K562 (cell line): ENCODE measurements around the gene MTHFR. TPM values are rescaled to one million over a fixed set of nuclear protein-coding genes. Genes with fewer than 3 reads are reported as not detected.

Source experiments
- HNRNPL ChIP-seq: fragments of 200-400 bp; formaldehyde crosslinking; IDR thresholded peaks from 2 replicates; pipeline ENCODE4 v1.6.1; 2017; ENCODE audit warnings: low read depth, mild to moderate bottlenecking, low read length
- L3MBTL2 ChIP-seq: fragments of 450-650 bp; IDR thresholded peaks from 2 replicates; pipeline ENCODE4 v1.6.1; 2016; ENCODE audit warnings: mild to moderate bottlenecking, moderate library complexity
- MAFK ChIP-seq: IDR thresholded peaks from 2 replicates; pipeline ENCODE4 v1.6.1; 2011; ENCODE audit warnings: low read length, improper control_type of control experiment
- MGA ChIP-seq: fragments of 450-650 bp; IDR thresholded peaks from 2 replicates; pipeline ENCODE4 v1.6.1; 2016; ENCODE audit warnings: mild to moderate bottlenecking, moderate library complexity
- NEUROD1 ChIP-seq: fragments of 150-350 bp; IDR thresholded peaks from 2 replicates; pipeline ENCODE4 v1.6.1; 2014; ENCODE audit warnings: borderline replicate concordance, low read length, low read depth; ENCODE audit not compliant: partially characterized antibody
- SAP30 ChIP-seq: fragments of 200-600 bp; sonication (generic); IDR thresholded peaks from 2 replicates; pipeline ENCODE4 v1.6.1; 2012; ENCODE audit warnings: borderline replicate concordance, low read depth, mild to moderate bottlenecking, moderate library complexity, low read length, control low read depth, inconsistent platforms; ENCODE audit not compliant: insufficient read depth, poor library complexity, severe bottlenecking
- SIX5 ChIP-seq, 2 experiments: IDR thresholded peaks; 2 replicates each; pipeline ENCODE4 v1.6.1; 2011; ENCODE audit warnings: low read length in 2 of 2, borderline replicate concordance in 1 of 2, low read depth in 1 of 2, mild to moderate bottlenecking in 1 of 2, moderate library complexity in 1 of 2; ENCODE audit not compliant: insufficient read depth in 1 of 2
- TFAP4 ChIP-seq: sonication (generic); formaldehyde crosslinking; IDR thresholded peaks from 2 replicates; pipeline ENCODE4 v1.8.0; 2022; ENCODE audit warnings: missing genetic modification reagents, mild to moderate bottlenecking, moderate library complexity, borderline replicate concordance
- ZBTB34 ChIP-seq: fragments of 250-450 bp; sonication (Bioruptor Pico); IDR thresholded peaks from 2 replicates; pipeline ENCODE4 v1.8.0; 2021; ENCODE audit warnings: mild to moderate bottlenecking, moderate library complexity
- ZBTB7A ChIP-seq: IDR thresholded peaks from 2 replicates; pipeline ENCODE4 v1.6.1; 2011; ENCODE audit warnings: low read depth, mild to moderate bottlenecking, low read length, moderate library complexity, borderline replicate concordance; ENCODE audit not compliant: control insufficient read depth
- polyA plus RNA-seq, 8 experiments: library from polyadenylated mRNA; depleted of rRNA in 4 of 8; stranded (reverse) in 5 of 8; unstranded in 3 of 8; fragments of >200 nt; fragmentation: Nextera tagmentation in 2 of 8; fragmentation: Illumina TruSeq in 1 of 8; extraction: Ambion mirVana in 2 of 8; extraction: Trizol in 1 of 8; gene quantifications; 2 replicates each; pipeline versions ENCODE4 v1.2.1 to v1.2.3, GENCODE V29; 2011 to 2014; ENCODE audit warnings: inconsistent platforms in 1 of 8, missing spikeins in 1 of 8
- total RNA-seq, 7 experiments: library from RNA; depleted of rRNA in 6 of 7; stranded (reverse); fragments of >200 nt in 6 of 7; fragmentation: Illumina TruSeq in 2 of 7; extraction: Trizol in 2 of 7; gene quantifications; 2 replicates each; pipeline versions ENCODE4 v1.2.1 to v1.2.3, GENCODE V29; 2011 to 2021; ENCODE audit warnings: low replicate concordance in 1 of 7
- TF ChIP-seq, protein P1 (sequence below): fragments of 250-450 bp; sonication (Bioruptor Pico); IDR thresholded peaks from 2 replicates; pipeline ENCODE4 v1.5.0; 2020; ENCODE audit warnings: mild to moderate bottlenecking

Gene MTHFR
- total and polyA plus RNA-seq, 9 of the 15 experiments (the other 6 are each of a cell fraction or from before 2014, with no cell fraction given), result 5.0 to 104 (median 62.6) TPM

GRCh38 chr1:11749203-11749689 lies 56.5 kb downstream of the MTHFR start (continued):
- TF ChIP-seq TFAP4 (CRISPR knock-in tag) (peak; percentile 94), MAFK (0 out of 2 replicates have a peak, but pooled peaks have one; percentile 40), SIX5 (IDR thresholded peaks at IDR 0.05; ENCODE audit: borderline replicate concordance in 1 of 2, insufficient read depth in 1 of 2, low read depth in 1 of 2, low read length in 2 of 2) (no peak), NEUROD1 (peak; percentile 67), MGA (peak; percentile 19; the same call in 1 of the 2 replicates), SAP30 (no peak), ZBTB34 (CRISPR knock-in tag) (no peak), L3MBTL2 (peak; percentile 56; the same call in 1 of the 2 replicates), ZBTB7A (peak; percentile 38; the same call in 1 of the 2 replicates), HNRNPL (no peak)
- TF ChIP-seq, protein P1, sequence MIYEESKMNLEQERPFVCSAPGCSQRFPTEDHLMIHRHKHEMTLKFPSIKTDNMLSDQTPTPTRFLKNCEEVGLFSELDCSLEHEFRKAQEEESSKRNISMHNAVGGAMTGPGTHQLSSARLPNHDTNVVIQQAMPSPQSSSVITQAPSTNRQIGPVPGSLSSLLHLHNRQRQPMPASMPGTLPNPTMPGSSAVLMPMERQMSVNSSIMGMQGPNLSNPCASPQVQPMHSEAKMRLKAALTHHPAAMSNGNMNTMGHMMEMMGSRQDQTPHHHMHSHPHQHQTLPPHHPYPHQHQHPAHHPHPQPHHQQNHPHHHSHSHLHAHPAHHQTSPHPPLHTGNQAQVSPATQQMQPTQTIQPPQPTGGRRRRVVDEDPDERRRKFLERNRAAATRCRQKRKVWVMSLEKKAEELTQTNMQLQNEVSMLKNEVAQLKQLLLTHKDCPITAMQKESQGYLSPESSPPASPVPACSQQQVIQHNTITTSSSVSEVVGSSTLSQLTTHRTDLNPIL (CRISPR knock-in tag), result no peak
